Activated CD8-positive, alpha-beta memory T cell treated with anti-CD3 and anti-CD28 coated beads, Interleukin-2, amount 10 ng/mL, durations not matched to agents 7 days and 5 days (primary cell): ENCODE data around the gene CCDC33. TPM values are rescaled to one million over a fixed set of nuclear protein-coding genes. Genes with fewer than 3 reads are reported as not detected.

Source experiments
- ATAC-seq: fragments of 150-1000 bp; cut with Tn5 transposase; one replicate; pipeline ENCODE4 v1.10.0; 2021; ENCODE audit warnings: moderate library complexity
- CTCF ChIA-PET: fragments of 350-600 bp; sonication (Branson Sonifier 250); formaldehyde crosslinking; loops from one replicate; lab custom pipeline; 2021; ENCODE audit warnings: antibody characterized with exemption; lab: Charles Lee
- DNase-seq: peaks from one replicate; pipeline ENCODE4 v3.0.0-alpha.2; 2020
- H3K27ac Mint-ChIP-seq: one replicate; pipeline ENCODE4 v1.8.0; 2021; ENCODE audit warnings: mild to moderate bottlenecking, mixed read lengths
- H3K27me3 Mint-ChIP-seq: one replicate; pipeline ENCODE4 v1.8.0; 2021; ENCODE audit warnings: mixed read lengths
- H3K36me3 Mint-ChIP-seq: one replicate; pipeline ENCODE4 v1.8.0; 2021; ENCODE audit warnings: mild to moderate bottlenecking, mixed read lengths
- H3K4me1 Mint-ChIP-seq: one replicate; pipeline ENCODE4 v1.8.0; 2021; ENCODE audit warnings: mixed read lengths
- H3K4me3 Mint-ChIP-seq: one replicate; pipeline ENCODE4 v1.8.0; 2021; ENCODE audit warnings: mild to moderate bottlenecking, moderate library complexity, mixed read lengths
- H3K9me3 Mint-ChIP-seq: one replicate; pipeline ENCODE4 v1.8.0; 2022; ENCODE audit warnings: low read depth, mixed read lengths
- total RNA-seq, 2 experiments: library from RNA; stranded (reverse); gene quantifications; one replicate each; pipeline ENCODE4 v1.2.3, GENCODE V29; 2021

CCDC33 gene
- total RNA-seq, 2 experiments from 2014 or later, result not detected

- CTCF ChIA-PET, result no interaction called here
- no peaks in the 10 kb centered on the region for H3K9me3 Mint-ChIP-seq
- H3K27ac Mint-ChIP-seq, result no peak within 1 kb of the TSS
- no peak within 1 kb of the TSS for H3K4me3 Mint-ChIP-seq
- H3K4me1 Mint-ChIP-seq, result no peaks in the 10 kb centered on the region
- H3K27me3 Mint-ChIP-seq, result peaks cover 33% of the 10 kb centered on the region
- no peaks in the 10 kb centered on the region for H3K36me3 Mint-ChIP-seq
- no peak for ATAC-seq
- no peak for DNase-seq
Observed at GRCh38 chr15:74202452-74203401, 33.4 kb upstream of the CCDC33 start, which contains the start of gene STRA6. TSS of gene STRA6 (minus strand) at chr15:74202787. CDS start at chr15:74202267, 520 bp downstream.

- Mint-ChIP-seq H3K4me3 (no peak overlapping the region), H3K9me3 (no peaks in the 10 kb centered on the region), H3K27me3 (peaks cover 40% of the 10 kb centered on the region), H3K27ac (no peak overlapping the region), H3K36me3 (no peaks in the 10 kb centered on the region), H3K4me1 (no peaks in the 10 kb centered on the region)
- ATAC-seq (no peak), DNase-seq (no peak)
- CTCF ChIA-PET, result interaction anchor here (1.2 to 1.5 kb wide), 2 partner anchors 56 to 117 kb away, joined by 3 read pairs; no protein-coding TSS in a partner anchor
Observed at GRCh38 chr15:74203914-74204431, 32.2 kb upstream of the CCDC33 start.

GRCh38 chr15:74205582-74205947, 30.6 kb upstream of the CCDC33 start:
- no peak overlapping the region for H3K4me3 Mint-ChIP-seq
- H3K4me1 Mint-ChIP-seq, result no peaks in the 10 kb centered on the region
- H3K9me3 Mint-ChIP-seq, result no peaks in the 10 kb centered on the region
- no peak for ATAC-seq
- CTCF ChIA-PET, result no interaction called here
- peaks cover 51% of the 10 kb centered on the region for H3K27me3 Mint-ChIP-seq
- DNase-seq, result no peak
- H3K36me3 Mint-ChIP-seq, result no peaks in the 10 kb centered on the region
- no peak overlapping the region for H3K27ac Mint-ChIP-seq

- Mint-ChIP-seq H3K4me3 (no peak overlapping the region), H3K27ac (no peak overlapping the region), H3K27me3 (peaks cover 48% of the 10 kb centered on the region), H3K4me1 (no peaks in the 10 kb centered on the region), H3K9me3 (no peaks in the 10 kb centered on the region), H3K36me3 (no peaks in the 10 kb centered on the region)
- DNase-seq (no peak), ATAC-seq (no peak)
- CTCF ChIA-PET, result no interaction called here
Observed at GRCh38 chr15:74206801-74207281, 29.3 kb upstream of the CCDC33 start.

- no peaks in the 10 kb centered on the region for H3K36me3 Mint-ChIP-seq
- ATAC-seq, result no peak
- H3K9me3 Mint-ChIP-seq, result no peaks in the 10 kb centered on the region
- no peak for DNase-seq
- CTCF ChIA-PET, result no interaction called here
- peaks cover 47% of the 10 kb centered on the region for H3K27me3 Mint-ChIP-seq
- no peak overlapping the region for H3K4me3 Mint-ChIP-seq
- no peaks in the 10 kb centered on the region for H3K4me1 Mint-ChIP-seq
- no peak overlapping the region for H3K27ac Mint-ChIP-seq
Observed at GRCh38 chr15:74207652-74208440, 28.3 kb upstream of the CCDC33 start.

GRCh38 chr15:74208496-74208895, 27.6 kb upstream of the CCDC33 start:
- H3K27me3 Mint-ChIP-seq, result peaks cover 41% of the 10 kb centered on the region
- CTCF ChIA-PET, result no interaction called here
- H3K9me3 Mint-ChIP-seq, result no peaks in the 10 kb centered on the region
- H3K36me3 Mint-ChIP-seq, result no peaks in the 10 kb centered on the region
- ATAC-seq (no peak), DNase-seq (no peak)
- no peak overlapping the region for H3K27ac Mint-ChIP-seq
- no peak overlapping the region for H3K4me3 Mint-ChIP-seq
- H3K4me1 Mint-ChIP-seq, result no peaks in the 10 kb centered on the region

- Mint-ChIP-seq H3K9me3 (no peaks in the 10 kb centered on the region), H3K36me3 (no peaks in the 10 kb centered on the region), H3K4me3 (no peak overlapping the region), H3K27ac (no peak overlapping the region), H3K4me1 (no peaks in the 10 kb centered on the region), H3K27me3 (peaks cover 38% of the 10 kb centered on the region)
- CTCF ChIA-PET, result no interaction called here
- no peak for DNase-seq
- ATAC-seq, result no peak
Observed at GRCh38 chr15:74208901-74209559, 27.1 kb upstream of the CCDC33 start.

GRCh38 chr15:74209560-74209958, 26.6 kb upstream of the CCDC33 start:
- CTCF ChIA-PET, result no interaction called here

GRCh38 chr15:74209997-74210671, 26.0 kb upstream of the CCDC33 start:
- Mint-ChIP-seq H3K4me1 (no peaks in the 10 kb centered on the region), H3K27me3 (peaks cover 42% of the 10 kb centered on the region), H3K9me3 (no peaks in the 10 kb centered on the region), H3K4me3 (no peak overlapping the region), H3K27ac (no peak overlapping the region), H3K36me3 (no peaks in the 10 kb centered on the region)
- CTCF ChIA-PET, result no interaction called here
- ATAC-seq (no peak), DNase-seq (no peak)

More at GRCh38 chr15:74209560-74209958, 26.6 kb upstream of the CCDC33 start:
- DNase-seq (no peak), ATAC-seq (no peak)
- peaks cover 36% of the 10 kb centered on the region for H3K27me3 Mint-ChIP-seq
- H3K4me3 Mint-ChIP-seq, result no peak overlapping the region
- no peaks in the 10 kb centered on the region for H3K36me3 Mint-ChIP-seq
- H3K9me3 Mint-ChIP-seq, result no peaks in the 10 kb centered on the region
- no peak overlapping the region for H3K27ac Mint-ChIP-seq
- H3K4me1 Mint-ChIP-seq, result no peaks in the 10 kb centered on the region

GRCh38 chr15:74210729-74211128, 25.4 kb upstream of the CCDC33 start:
- Mint-ChIP-seq H3K4me1 (no peaks in the 10 kb centered on the region), H3K4me3 (no peak overlapping the region), H3K9me3 (no peaks in the 10 kb centered on the region), H3K36me3 (no peaks in the 10 kb centered on the region), H3K27me3 (peaks cover 46% of the 10 kb centered on the region), H3K27ac (no peak overlapping the region)
- CTCF ChIA-PET, result no interaction called here
- ATAC-seq (no peak), DNase-seq (no peak)

GRCh38 chr15:74211656-74212055, 24.5 kb upstream of the CCDC33 start:
- ATAC-seq, result no peak
- Mint-ChIP-seq H3K9me3 (no peaks in the 10 kb centered on the region), H3K4me3 (no peak overlapping the region), H3K36me3 (no peaks in the 10 kb centered on the region), H3K27ac (no peak overlapping the region), H3K4me1 (no peaks in the 10 kb centered on the region), H3K27me3 (peaks cover 40% of the 10 kb centered on the region)
- CTCF ChIA-PET, result no interaction called here
- DNase-seq, result no peak

- DNase-seq (no peak), ATAC-seq (no peak)
- Mint-ChIP-seq H3K27ac (no peak overlapping the region), H3K9me3 (no peaks in the 10 kb centered on the region), H3K36me3 (no peaks in the 10 kb centered on the region), H3K4me1 (no peaks in the 10 kb centered on the region), H3K27me3 (peaks cover 36% of the 10 kb centered on the region), H3K4me3 (no peak overlapping the region)
- CTCF ChIA-PET, result no interaction called here
Observed at GRCh38 chr15:74212494-74212893, 23.6 kb upstream of the CCDC33 start.
